HL-60 (cell line): ENCODE measurements around the gene KLC1.

Source experiments
- DNase-seq, 2 experiments: peaks; one replicate each; pipeline ENCODE4 v3.0.0-alpha.2; 2010 to 2020; ENCODE audit warnings: low read depth in 1 of 2, low spot score in 1 of 2
- H3K27ac ChIP-seq: fragments of 250-450 bp; sonication (Bioruptor Pico); replicated peaks from 2 replicates; pipeline ENCODE4 v1.5.1; 2020; ENCODE audit warnings: mild to moderate bottlenecking, moderate library complexity
- H3K27me3 ChIP-seq: fragments of 250-450 bp; sonication (Bioruptor Pico); 2 replicates; pipeline ENCODE4 v1.5.1; 2021; ENCODE audit warnings: mild to moderate bottlenecking, moderate library complexity; ENCODE audit not compliant: insufficient read depth, poor library complexity, severe bottlenecking
- H3K4me3 ChIP-seq: replicated peaks from 2 replicates; pipeline ENCODE4 v1.5.1; 2011; ENCODE audit warnings: mild to moderate bottlenecking, control low read depth, low read length; ENCODE audit not compliant: insufficient read depth
- CTCF ChIP-seq: IDR thresholded peaks from one replicate; pipeline ENCODE4 v1.5.1; 2011; ENCODE audit warnings: low read length, control low read depth, inconsistent platforms; ENCODE audit not compliant: insufficient read depth
- GABPA ChIP-seq: IDR thresholded peaks from 2 replicates; pipeline ENCODE4 v1.6.1; 2012; ENCODE audit warnings: low read depth
- POLR2AphosphoS5 ChIP-seq: IDR thresholded peaks from 2 replicates; pipeline ENCODE4 v1.6.1; 2012; ENCODE audit warnings: low read depth
- REST ChIP-seq: IDR thresholded peaks from 2 replicates; pipeline ENCODE4 v1.6.1; 2012; ENCODE audit warnings: low read depth; ENCODE audit not compliant: insufficient replicate concordance
- SPI1 ChIP-seq: IDR thresholded peaks from 2 replicates; pipeline ENCODE4 v1.6.1; 2012; ENCODE audit warnings: low read depth, mild to moderate bottlenecking, borderline replicate concordance

The KLC1 gene

DNA sequence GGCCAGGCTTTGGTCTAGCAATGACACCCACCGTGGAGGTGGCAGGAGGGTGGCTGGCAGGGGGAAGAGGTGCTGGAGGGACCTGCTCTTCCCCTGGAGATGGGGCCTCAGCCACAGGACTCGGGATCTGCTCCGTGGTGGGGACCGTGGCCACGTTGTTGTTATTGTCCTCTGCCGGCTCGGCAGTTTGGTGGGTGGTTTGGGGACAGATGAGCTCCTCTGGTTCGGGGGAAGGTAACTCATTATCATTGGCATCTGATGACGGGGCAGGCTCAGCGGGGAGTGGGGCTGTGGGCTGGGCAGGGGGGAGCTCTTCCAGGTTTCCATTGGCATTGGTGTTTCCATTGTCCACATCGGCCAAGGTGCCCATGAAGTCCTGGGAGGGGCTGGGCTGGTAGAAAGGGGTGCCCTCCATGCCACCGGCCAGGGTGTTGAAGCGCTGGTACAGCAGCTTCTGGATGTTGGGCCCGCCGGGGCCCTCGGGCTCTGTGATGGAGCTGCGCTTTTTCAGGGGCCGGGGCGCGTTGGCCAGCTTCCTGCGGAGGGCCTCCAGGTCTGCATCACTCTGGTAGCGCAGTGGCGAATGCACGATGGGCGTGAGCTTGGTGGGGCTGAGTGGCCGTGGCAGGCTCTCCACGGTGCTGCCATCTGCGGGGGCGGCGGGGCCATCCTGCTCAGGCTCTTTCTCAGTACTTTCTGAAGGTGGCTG, 110.9 kb downstream of the KLC1 start:
- no peak for DNase-seq

DNA sequence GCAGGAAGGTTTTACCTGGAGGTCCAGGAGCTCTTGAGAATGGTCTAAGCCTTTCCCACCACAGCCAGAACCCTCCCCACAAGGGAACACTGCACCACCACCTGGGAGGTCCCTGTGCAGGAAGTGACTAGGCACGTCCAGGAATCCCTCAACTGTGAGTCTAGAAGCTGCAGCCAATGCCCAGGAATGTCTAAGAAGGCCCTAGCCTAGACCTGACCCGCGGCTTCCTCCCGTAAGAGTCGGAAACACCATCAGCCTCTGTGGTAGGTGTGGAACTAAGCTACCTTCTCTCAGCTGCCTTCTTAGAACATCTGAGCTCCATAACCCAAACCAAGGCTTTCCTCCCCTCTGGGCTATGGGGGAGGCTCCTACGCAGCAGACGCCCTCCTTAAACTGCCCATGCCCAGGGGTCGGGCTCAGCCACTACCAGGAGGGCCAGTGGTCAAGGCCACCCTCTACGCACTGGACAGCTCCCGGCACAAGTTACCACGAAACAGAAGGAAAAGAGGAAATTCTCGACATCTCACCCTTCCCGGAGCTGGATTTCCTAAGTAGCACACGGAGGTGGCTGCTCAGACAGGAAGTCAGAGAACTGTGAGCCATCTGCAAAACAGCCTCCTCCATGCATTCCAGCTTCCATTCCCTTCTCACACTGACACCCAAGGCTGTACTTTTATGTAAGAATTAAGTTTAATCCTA, 112.1 kb downstream of the KLC1 start:
- peak; percentile 47 for TF ChIP-seq REST
- no peak for TF ChIP-seq CTCF
- TF ChIP-seq SPI1: peak; percentile 39; the same call in 1 of the 2 replicates

More for the DNA sequence above, 110.9 kb downstream of the KLC1 start:
- no peak for TF ChIP-seq CTCF
- TF ChIP-seq REST: no peak
- H3K4me3 ChIP-seq: no peak overlapping the region
- no peaks in the 10 kb centered on the region for H3K27me3 ChIP-seq
- no peak overlapping the region for H3K27ac ChIP-seq

DNA sequence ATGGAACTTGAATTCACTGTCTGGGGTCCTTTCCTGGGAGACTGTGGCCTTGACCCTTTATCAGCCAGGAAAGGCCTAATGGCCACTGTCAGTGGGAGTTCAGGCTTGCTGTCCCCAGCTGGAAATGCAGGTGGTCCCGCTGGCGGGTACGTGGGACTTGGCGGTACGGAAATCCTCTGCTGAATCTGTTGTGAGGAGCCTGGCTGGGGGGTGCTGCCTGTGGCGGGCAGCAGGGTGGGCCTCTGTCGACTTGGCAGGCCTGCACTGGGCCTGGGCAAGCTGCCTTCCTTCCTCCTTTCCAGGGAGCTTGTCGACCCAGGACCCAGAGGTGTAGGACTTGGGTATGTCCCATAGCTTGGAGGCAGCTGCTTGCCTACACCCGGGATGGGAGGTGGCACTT, 112.9 kb downstream of the KLC1 start:
- Histone ChIP-seq H3K4me3 (no peak overlapping the region), H3K27ac (no peak overlapping the region), H3K27me3 (no peaks in the 10 kb centered on the region)
- DNase-seq: no peak
- TF ChIP-seq SPI1 (no peak), GABPA (no peak), CTCF (no peak), REST (no peak), POLR2AphosphoS5 (no peak)

More for the DNA sequence above, 112.1 kb downstream of the KLC1 start:
- H3K27ac ChIP-seq: no peak overlapping the region
- DNase-seq: no peak
- no peaks in the 10 kb centered on the region for H3K27me3 ChIP-seq
- H3K4me3 ChIP-seq: no peak overlapping the region
